PC-3 (cell line): ENCODE data around the gene DCTN3.

Source experiments
- EZH2 ChIP-seq: fragments of 300-600 bp; sonication (generic); IDR thresholded peaks from one replicate; pipeline ENCODE4 v1.6.1; 2017; ENCODE audit warnings: antibody characterized with exemption, mild to moderate bottlenecking, low read length; ENCODE audit not compliant: unreplicated experiment
- EZH2phosphoT487 ChIP-seq: fragments of 300-600 bp; sonication (generic); IDR thresholded peaks from 2 replicates; pipeline ENCODE4 v1.6.1; 2018; ENCODE audit warnings: mild to moderate bottlenecking, antibody characterized with exemption, low read length, borderline replicate concordance
- TF ChIP-seq, protein P1 (sequence below): fragments of 300-600 bp; sonication (generic); conservative IDR thresholded peaks from 2 replicates; pipeline ENCODE4 v1.5.1; 2017; ENCODE audit warnings: antibody characterized with exemption, low read depth, mild to moderate bottlenecking, low read length

DNA sequence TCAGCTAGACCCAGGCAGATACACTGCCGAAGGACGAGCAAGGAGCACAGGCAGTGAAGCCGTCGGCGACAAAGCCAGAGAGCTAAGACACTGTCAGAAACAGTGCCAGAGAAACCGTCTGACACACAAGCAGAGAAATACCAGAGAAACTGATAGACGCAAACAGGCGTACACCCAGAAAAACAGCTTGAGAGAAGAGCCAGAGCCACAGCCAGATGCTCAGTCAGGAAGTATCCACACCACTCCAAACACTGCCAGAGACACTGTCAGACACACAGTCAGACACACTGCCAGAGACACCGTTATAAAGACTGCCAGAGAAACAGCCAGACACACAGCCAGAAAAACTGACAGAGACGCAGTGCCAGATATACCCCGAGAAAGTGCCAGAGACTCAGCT, 49.9 kb downstream of the DCTN3 start:
- TF ChIP-seq, protein P1, sequence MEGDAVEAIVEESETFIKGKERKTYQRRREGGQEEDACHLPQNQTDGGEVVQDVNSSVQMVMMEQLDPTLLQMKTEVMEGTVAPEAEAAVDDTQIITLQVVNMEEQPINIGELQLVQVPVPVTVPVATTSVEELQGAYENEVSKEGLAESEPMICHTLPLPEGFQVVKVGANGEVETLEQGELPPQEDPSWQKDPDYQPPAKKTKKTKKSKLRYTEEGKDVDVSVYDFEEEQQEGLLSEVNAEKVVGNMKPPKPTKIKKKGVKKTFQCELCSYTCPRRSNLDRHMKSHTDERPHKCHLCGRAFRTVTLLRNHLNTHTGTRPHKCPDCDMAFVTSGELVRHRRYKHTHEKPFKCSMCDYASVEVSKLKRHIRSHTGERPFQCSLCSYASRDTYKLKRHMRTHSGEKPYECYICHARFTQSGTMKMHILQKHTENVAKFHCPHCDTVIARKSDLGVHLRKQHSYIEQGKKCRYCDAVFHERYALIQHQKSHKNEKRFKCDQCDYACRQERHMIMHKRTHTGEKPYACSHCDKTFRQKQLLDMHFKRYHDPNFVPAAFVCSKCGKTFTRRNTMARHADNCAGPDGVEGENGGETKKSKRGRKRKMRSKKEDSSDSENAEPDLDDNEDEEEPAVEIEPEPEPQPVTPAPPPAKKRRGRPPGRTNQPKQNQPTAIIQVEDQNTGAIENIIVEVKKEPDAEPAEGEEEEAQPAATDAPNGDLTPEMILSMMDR, result no peak
- TF ChIP-seq EZH2 (no peak), EZH2phosphoT487 (no peak)
